Liver (tissue), 3 donors: Measurements from ENCODE around the gene MSMO1.
"Not testable (repeated sequence)": the region's sequence is repeated elsewhere in the genome, so short reads cannot be mapped to it uniquely, and the experiment has no call there.

ENCODE experiments used
- GABPA ChIP-seq, 2 donors: IDR thresholded peaks in 1 of 2; conservative IDR thresholded peaks in 1 of 2; 2 replicates each; pipeline ENCODE4 v1.6.1; 2016; ENCODE audit warnings: antibody characterized with exemption in 2 of 2, mild to moderate bottlenecking in 1 of 2, moderate library complexity in 1 of 2
- TAF1 ChIP-seq: conservative IDR thresholded peaks from 2 replicates; pipeline ENCODE4 v1.6.1; 2016; ENCODE audit warnings: antibody characterized with exemption, mild to moderate bottlenecking
- TF ChIP-seq, protein P1 (sequence below): fragments of 150-350 bp; IDR thresholded peaks from 2 replicates; pipeline ENCODE4 v1.5.1; 2017; ENCODE audit warnings: improper control_type of control experiment, low read depth, low read length; ENCODE audit not compliant: missing input control
- donor health status: healthy.
- donor health status: healthy.

DNA sequence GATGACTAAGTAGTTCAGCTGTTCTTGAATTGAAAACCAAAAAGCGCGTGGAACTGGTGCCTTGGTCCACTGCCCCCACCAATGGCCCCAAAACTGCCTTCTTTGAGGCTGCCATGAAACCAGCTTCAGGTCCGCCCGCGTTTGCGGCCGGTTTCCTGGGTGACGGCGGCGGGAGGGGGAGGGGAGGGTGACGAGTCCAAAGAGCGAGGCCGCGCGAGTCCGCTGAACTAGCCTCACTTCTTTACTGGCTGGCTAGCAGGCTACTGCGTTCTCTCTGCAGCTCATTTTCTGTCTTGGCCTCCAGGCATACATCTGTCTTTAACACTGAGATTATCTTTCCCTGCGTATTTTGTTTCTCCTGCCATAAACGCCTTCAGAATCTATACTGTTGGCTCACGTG lies 47.9 kb upstream of the MSMO1 start:
- TF ChIP-seq, protein P1, sequence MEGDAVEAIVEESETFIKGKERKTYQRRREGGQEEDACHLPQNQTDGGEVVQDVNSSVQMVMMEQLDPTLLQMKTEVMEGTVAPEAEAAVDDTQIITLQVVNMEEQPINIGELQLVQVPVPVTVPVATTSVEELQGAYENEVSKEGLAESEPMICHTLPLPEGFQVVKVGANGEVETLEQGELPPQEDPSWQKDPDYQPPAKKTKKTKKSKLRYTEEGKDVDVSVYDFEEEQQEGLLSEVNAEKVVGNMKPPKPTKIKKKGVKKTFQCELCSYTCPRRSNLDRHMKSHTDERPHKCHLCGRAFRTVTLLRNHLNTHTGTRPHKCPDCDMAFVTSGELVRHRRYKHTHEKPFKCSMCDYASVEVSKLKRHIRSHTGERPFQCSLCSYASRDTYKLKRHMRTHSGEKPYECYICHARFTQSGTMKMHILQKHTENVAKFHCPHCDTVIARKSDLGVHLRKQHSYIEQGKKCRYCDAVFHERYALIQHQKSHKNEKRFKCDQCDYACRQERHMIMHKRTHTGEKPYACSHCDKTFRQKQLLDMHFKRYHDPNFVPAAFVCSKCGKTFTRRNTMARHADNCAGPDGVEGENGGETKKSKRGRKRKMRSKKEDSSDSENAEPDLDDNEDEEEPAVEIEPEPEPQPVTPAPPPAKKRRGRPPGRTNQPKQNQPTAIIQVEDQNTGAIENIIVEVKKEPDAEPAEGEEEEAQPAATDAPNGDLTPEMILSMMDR, result not testable (repeated sequence)
- not testable (repeated sequence) for TF ChIP-seq GABPA (IDR thresholded peaks at IDR 0.05 in 1 of 2, conservative IDR thresholded peaks at IDR 0.05 in 1 of 2); TAF1
